Thymus (tissue), 11 donors: ENCODE measurements around the gene SEC22A. TPM values are rescaled to one million over a fixed set of nuclear protein-coding genes. Genes with fewer than 3 reads are reported as not detected.

ENCODE experiments used
- DNase-seq, 9 donors: peaks; one replicate each; pipeline ENCODE4 v3.0.0-alpha.2; 2013; ENCODE audit warnings: low spot score in 9 of 9, low read depth in 6 of 9, missing footprints in 1 of 9
- H3K27ac ChIP-seq, 2 donors: one replicate each; pipeline ENCODE4 v1.5.1; 2013; ENCODE audit warnings: control low read depth in 1 of 2, low read depth in 1 of 2, low read length in 1 of 2, mild to moderate bottlenecking in 1 of 2, moderate library complexity in 1 of 2
- H3K27me3 ChIP-seq, 2 donors: one replicate each; pipeline ENCODE4 v1.5.1; 2013; ENCODE audit warnings: low read length in 1 of 2; ENCODE audit not compliant: control insufficient read depth in 2 of 2, insufficient read depth in 1 of 2
- H3K36me3 ChIP-seq, 2 donors: one replicate each; pipeline ENCODE4 v1.5.1; 2013; ENCODE audit warnings: low read length in 1 of 2, mild to moderate bottlenecking in 1 of 2, moderate library complexity in 1 of 2; ENCODE audit not compliant: control insufficient read depth in 2 of 2, insufficient read depth in 2 of 2
- H3K4me1 ChIP-seq, 2 donors: one replicate each; pipeline ENCODE4 v1.5.1; 2013; ENCODE audit warnings: low read length in 2 of 2; ENCODE audit not compliant: control insufficient read depth in 2 of 2, insufficient read depth in 2 of 2
- H3K4me3 ChIP-seq, 2 donors: one replicate each; pipeline ENCODE4 v1.5.1; 2013; ENCODE audit warnings: low read length in 2 of 2, control low read depth in 1 of 2, mild to moderate bottlenecking in 1 of 2
- H3K9me3 ChIP-seq, 2 donors: one replicate each; pipeline ENCODE4 v1.5.1; 2013; ENCODE audit warnings: low read length in 1 of 2, mild to moderate bottlenecking in 1 of 2; ENCODE audit not compliant: control insufficient read depth in 2 of 2, insufficient read depth in 1 of 2
- WGBS: extraction: QIAGEN DNeasy Blood & Tissue Kit; methylation state at CpG from one replicate; pipeline ENCODE4 v1.1.7; 2013; 5-methylcytosine and 5-hydroxymethylcytosine counted together
- polyA plus RNA-seq: library from polyadenylated mRNA; stranded (reverse); fragments of 200-250 nt; gene quantifications from one replicate; pipeline ENCODE4 v1.2.3, GENCODE V29; 2013
- total RNA-seq: library from RNA; stranded (reverse); fragments of 120-200 nt; gene quantifications from one replicate; pipeline ENCODE4 v1.2.4, GENCODE V29; 2013
- donor health status: healthy.

The SEC22A gene
- total and polyA plus RNA-seq, 2 donors, result 15.8 to 23.2 TPM

DNA sequence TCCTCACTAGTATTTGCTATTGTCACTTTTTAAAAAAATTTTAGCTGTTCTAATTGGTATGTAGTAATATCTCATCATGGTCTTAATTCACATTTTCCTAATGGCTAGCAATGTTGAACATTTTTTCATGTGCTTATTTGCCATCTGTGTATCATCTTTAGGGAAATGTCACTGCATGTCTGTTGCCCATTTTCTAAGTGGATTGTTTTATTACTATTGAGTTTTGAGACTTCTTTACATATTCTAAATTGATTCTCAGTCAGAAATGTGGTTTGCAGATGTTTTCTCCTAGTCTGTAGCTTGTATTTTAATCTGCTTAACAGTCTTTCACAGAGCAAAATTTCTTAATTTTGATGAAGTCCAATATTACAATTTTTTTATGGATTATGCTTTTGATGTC lies 33.6 kb upstream of the SEC22A start:
- Histone ChIP-seq H3K9me3 (no peaks in the 10 kb centered on the region), H3K27ac (no peak overlapping the region), H3K27me3 (no peaks in the 10 kb centered on the region), H3K4me1 (no peaks in the 10 kb centered on the region), H3K4me3 (no peak overlapping the region), H3K36me3 (no peaks in the 10 kb centered on the region)
- DNase-seq, result no peak

GRCh38 chr3:123168605-123169004 lies 33.1 kb upstream of the SEC22A start:
- Histone ChIP-seq H3K27ac (no peak overlapping the region), H3K27me3 (no peaks in the 10 kb centered on the region), H3K4me3 (no peak overlapping the region), H3K4me1 (no peaks in the 10 kb centered on the region), H3K9me3 (no peaks in the 10 kb centered on the region), H3K36me3 (no peaks in the 10 kb centered on the region)
- 98% methylated on average over 2 of the region's 2 CpGs for WGBS
- DNase-seq, result no peak

DNA sequence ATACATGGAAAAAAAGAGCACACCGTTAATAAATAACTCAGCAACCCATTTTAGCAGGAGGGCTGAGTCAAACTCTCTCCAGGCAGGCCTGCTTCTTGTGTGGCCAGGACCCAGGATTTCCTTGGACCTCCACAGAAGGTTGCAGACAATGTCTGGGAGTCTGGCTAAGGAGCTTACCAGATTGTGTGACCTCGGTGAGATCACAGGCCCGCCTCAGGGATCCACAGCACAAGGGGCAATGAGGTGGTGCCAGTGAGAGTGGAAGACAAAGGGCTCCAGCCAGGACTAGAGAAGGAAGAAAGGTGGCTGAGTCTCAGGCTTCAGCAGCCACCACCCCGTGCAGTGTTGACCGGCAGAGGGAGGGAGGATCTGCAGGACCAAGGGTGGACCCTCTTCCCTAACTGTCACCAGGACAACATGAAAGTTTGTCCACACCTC lies 32.2 kb upstream of the SEC22A start:
- Histone ChIP-seq H3K4me1 (no peaks in the 10 kb centered on the region), H3K36me3 (no peaks in the 10 kb centered on the region), H3K27ac (no peak overlapping the region), H3K4me3 (no peak overlapping the region), H3K9me3 (no peaks in the 10 kb centered on the region), H3K27me3 (no peaks in the 10 kb centered on the region)
- no peak for DNase-seq
- WGBS, result 96% methylated on average over 5 of the region's 5 CpGs

DNA sequence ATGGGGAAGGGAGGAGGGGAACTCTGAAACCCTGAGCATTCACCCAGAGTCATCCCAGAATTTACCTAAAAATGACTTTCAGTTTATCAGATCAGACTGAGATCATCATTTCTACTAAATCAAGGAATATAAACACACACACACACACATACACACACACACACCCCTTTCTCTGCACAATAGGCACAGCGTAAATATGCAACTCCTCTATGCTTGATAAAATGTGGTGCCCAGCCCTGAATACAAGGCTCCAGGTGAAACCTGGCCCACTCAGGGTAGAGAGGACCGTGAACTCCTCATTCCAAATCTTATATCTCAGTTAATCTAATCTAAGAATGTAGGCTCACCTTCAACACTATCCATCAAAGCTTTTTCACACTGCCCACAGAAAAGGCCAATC lies 31.8 kb upstream of the SEC22A start:
- Histone ChIP-seq H3K27me3 (no peaks in the 10 kb centered on the region), H3K27ac (no peak overlapping the region), H3K4me3 (no peak overlapping the region), H3K9me3 (no peaks in the 10 kb centered on the region), H3K36me3 (no peaks in the 10 kb centered on the region), H3K4me1 (no peaks in the 10 kb centered on the region)
- DNase-seq, result no peak
- WGBS, result 75% methylated on average over 2 of the region's 2 CpGs

DNA sequence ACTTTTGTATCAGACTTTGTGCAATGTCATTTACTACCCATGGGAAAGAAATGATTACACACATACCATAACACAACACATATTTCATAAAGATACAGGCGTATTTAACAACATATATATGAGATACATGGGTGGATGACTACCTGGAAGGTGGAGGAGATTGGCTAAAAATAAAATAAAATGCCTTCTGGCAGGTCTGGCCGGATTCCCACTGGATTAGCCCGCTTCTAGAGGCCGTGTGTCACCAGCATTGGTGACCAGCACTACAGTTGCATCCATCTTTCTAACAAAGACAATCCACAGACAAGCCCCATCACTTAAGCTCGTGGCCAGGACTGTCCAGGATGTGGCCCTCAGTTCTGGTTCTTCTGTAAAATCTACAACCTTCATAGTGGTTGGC lies 21.0 kb upstream of the SEC22A start:
- H3K27me3 ChIP-seq, result no peaks in the 10 kb centered on the region
- H3K4me1 ChIP-seq, result no peaks in the 10 kb centered on the region
- no peak for DNase-seq
- H3K4me3 ChIP-seq, result no peak overlapping the region
- no peaks in the 10 kb centered on the region for H3K36me3 ChIP-seq
- no peaks in the 10 kb centered on the region for H3K9me3 ChIP-seq
- no peak overlapping the region for H3K27ac ChIP-seq
- 97% methylated on average over 5 of the region's 5 CpGs for WGBS

DNA sequence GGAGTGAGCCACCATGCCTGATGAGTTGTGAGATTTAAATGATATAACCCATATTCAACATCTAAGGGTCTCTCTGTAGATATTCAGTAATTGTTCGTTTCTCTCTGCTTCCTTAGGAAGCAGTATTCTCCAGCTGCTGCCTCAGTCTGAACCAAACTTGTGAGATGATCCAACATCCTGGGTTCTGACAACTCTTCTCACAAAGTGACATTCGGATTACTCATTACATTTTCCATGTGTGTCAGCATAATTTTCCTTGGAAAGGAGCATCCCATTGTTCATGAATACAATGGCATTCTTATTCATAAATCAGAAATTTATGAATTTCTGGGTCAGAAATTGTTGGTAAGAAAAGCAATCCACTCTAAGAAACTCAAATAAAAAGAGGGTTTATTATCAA lies 15.0 kb upstream of the SEC22A start:
- 95% methylated on average over 2 of the region's 2 CpGs for WGBS
- no peak overlapping the region for H3K4me3 ChIP-seq

GRCh38 chr3:123188058-123188457 lies 13.7 kb upstream of the SEC22A start:
- no peaks in the 10 kb centered on the region for H3K4me1 ChIP-seq
- no peaks in the 10 kb centered on the region for H3K27me3 ChIP-seq
- no peak overlapping the region for H3K27ac ChIP-seq
- H3K9me3 ChIP-seq, result no peaks in the 10 kb centered on the region
- no peak for DNase-seq
- no peaks in the 10 kb centered on the region for H3K36me3 ChIP-seq
- H3K4me3 ChIP-seq, result no peak overlapping the region
- 81% methylated on average over 6 of the region's 6 CpGs for WGBS

More for the DNA sequence above, 15.0 kb upstream of the SEC22A start:
- DNase-seq, result no peak
- H3K27me3 ChIP-seq, result no peaks in the 10 kb centered on the region
- H3K9me3 ChIP-seq, result no peaks in the 10 kb centered on the region
- no peaks in the 10 kb centered on the region for H3K36me3 ChIP-seq
- no peaks in the 10 kb centered on the region for H3K4me1 ChIP-seq
- no peak overlapping the region for H3K27ac ChIP-seq

DNA sequence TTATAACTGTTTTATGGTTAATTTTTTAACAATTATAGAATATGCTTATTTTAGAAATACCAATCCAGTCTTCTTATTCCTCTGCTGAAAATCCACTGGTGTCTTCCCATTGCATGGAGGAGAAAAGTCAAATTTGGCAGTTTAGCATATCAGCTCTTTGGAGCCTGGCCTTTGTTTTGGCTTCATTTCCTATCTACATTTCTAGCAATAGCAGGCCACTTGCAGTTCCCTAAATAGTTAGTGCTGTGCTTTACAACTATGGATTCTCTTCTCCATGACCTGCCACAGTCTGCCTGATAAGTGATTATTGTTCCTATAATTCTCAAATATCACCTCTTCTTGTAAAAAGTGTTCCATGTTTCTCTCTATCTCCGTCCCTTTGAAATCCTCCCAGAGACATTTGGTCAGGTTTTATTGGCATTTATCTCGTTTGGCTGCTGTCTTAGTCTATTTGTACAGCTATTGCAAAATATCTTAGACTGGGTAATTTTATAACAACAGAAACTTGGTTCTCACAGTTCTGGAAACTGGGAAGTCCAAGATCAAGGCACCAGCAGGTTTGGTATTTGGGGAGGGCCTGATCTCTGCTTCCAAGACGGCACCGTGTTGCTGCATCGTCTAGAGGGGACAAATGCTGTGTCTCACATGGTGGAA lies 8.2 kb upstream of the SEC22A start:
- no peak overlapping the region for H3K4me3 ChIP-seq
- no peaks in the 10 kb centered on the region for H3K9me3 ChIP-seq
- DNase-seq, result no peak
- WGBS, result 93% methylated on average over 5 of the region's 5 CpGs
- no peaks in the 10 kb centered on the region for H3K27me3 ChIP-seq
- H3K36me3 ChIP-seq, result no peaks in the 10 kb centered on the region
- no peak overlapping the region for H3K27ac ChIP-seq
- no peaks in the 10 kb centered on the region for H3K4me1 ChIP-seq

DNA sequence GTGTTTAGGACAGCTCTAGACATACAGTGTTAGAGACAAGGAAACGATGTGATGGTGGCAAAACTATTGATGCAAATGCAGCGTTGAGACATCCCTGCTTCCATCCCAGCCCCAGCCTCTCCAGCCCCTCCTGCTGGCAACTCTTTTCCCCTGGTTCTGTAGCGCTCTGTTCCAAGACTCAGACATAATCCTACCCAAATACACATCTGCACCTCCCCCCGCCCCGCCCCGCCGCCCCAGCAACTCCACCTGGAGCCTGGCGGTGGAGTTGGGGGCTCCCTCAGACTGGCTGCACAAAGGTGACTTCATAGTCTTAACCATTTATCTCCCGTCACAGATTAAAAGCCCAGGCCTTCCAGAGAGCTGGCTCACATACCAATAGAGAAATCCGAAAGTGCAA lies 7.2 kb upstream of the SEC22A start:
- no peak for DNase-seq
- Histone ChIP-seq H3K4me1 (no peaks in the 10 kb centered on the region), H3K4me3 (no peak overlapping the region), H3K9me3 (no peaks in the 10 kb centered on the region), H3K27ac (peak overlapping the region in 1 of 2 donors; percentile 5), H3K27me3 (no peaks in the 10 kb centered on the region), H3K36me3 (no peaks in the 10 kb centered on the region)
- WGBS, result 68% methylated on average over 10 of the region's 10 CpGs
